Erythroblast (primary cell): ENCODE data around the gene DNAH2.

Experiments used
- DNase-seq, 2 experiments: peaks; one replicate each; lab custom pipeline; 2025; lab: John Stamatoyannopoulos, UW
- GATA1 ChIP-seq: IDR thresholded peaks from 2 replicates; pipeline ENCODE4 v1.6.1; 2011; ENCODE audit warnings: low read depth, mild to moderate bottlenecking, control low read depth, low read length, moderate library complexity
- POLR2A ChIP-seq: IDR thresholded peaks from 2 replicates; pipeline ENCODE4 v1.6.1; 2011; ENCODE audit warnings: mild to moderate bottlenecking, low read length

DNAH2 gene

DNA sequence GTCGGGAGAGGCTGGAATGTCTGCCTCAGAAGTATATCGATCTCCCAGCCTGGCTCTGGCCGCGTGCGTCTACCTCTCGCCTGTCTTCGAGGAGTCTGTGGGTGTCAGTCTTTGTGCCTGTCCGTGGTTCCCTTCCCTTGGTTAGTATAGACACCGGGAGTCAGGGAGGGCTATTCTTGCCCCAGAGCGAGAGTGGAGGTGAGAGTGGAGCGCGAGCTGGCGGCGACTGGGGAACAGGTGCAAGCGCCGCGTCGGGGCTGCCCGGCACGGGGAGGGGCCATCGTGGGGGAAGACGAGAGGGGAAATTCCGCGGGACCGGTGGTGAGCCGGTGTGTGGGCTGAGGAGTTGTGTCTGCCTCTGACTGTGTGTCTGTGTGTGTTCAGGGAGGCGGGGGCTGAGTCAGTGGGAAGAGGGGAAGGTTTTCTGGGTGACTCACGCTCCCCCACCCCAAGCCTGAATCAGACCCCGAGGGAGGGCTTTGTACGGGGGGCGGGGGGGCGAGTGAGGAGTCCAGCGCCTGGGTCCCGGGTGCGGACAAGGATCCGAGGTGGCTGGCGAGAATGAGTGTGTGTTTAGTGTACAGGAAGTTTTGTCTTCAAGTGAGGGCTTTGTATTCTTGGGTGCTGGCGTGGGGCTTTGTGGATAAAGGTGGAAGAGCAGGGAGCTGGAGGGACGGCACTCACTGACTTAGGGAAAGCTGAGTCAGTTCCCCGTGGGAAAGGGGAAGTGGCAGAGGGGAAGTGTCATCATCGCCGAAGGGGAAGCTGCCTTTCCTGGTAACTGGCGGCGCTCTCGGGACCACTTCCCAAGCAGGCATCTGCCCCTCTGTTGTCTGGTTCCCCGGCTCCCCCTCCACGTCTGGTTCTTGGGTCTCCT is 125.1 kb downstream of the DNAH2 start:
- TF ChIP-seq POLR2A: peak; percentile 67
- no peak for TF ChIP-seq GATA1

DNA sequence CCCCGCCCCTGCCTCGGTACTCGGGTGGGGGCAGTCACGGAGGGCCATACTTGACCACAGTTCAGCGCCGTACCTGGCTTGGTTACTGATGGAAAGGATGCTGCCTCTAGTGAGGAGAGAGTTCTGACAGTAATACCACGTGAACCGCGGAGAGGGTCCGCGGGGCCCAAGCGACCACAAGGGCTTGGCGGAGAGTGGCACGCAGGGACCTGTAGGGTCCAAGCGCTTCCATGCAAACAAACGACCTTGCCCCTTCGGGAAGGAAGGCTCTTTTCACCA is 125.7 kb downstream of the DNAH2 start:
- no peak for TF ChIP-seq GATA1
- TF ChIP-seq POLR2A: no peak
- DNase-seq: peak in 1 of 2 experiments; percentile 75

More for the DNA sequence above, 125.1 kb downstream of the DNAH2 start:
- DNase-seq: peak; percentile 73 to 87

DNA sequence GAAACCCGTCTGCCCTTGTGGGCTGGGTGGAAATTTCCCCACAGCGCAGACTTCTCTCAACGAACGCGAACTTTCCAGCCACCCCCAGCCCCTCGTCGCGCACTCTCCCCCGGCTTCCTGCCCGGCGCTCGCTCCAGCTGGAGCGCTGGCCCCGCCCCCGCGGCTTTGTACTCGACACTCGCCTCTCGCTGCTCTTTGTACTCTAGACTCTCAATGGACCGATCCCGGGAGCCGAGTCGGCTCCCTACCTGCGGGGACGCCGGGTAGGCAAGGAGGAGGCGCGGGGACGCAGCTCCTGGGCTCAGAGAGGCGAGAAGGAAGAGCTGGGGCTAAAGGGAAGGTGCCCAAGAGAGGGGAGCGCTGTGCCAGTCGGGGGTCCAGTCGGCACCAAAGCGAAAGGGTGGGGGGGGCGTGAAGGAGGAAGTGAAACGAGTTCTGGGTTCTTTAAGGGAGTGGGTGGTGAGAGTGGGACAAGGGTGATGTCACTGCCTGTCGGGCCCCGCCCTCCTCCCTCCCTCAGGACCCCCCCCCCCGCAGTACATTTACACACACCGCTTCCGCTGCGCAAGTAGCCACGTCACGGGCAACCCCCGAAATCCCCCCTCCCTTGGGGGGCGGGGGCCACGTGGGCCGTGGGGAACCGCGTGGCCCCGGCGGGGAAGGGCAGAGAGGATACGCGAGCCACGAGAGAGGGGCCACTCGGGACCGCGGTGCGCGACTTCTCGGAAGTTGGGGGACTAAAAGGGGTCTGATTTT is 126.2 kb downstream of the DNAH2 start:
- DNase-seq: peak; percentile 79 to 87

DNA sequence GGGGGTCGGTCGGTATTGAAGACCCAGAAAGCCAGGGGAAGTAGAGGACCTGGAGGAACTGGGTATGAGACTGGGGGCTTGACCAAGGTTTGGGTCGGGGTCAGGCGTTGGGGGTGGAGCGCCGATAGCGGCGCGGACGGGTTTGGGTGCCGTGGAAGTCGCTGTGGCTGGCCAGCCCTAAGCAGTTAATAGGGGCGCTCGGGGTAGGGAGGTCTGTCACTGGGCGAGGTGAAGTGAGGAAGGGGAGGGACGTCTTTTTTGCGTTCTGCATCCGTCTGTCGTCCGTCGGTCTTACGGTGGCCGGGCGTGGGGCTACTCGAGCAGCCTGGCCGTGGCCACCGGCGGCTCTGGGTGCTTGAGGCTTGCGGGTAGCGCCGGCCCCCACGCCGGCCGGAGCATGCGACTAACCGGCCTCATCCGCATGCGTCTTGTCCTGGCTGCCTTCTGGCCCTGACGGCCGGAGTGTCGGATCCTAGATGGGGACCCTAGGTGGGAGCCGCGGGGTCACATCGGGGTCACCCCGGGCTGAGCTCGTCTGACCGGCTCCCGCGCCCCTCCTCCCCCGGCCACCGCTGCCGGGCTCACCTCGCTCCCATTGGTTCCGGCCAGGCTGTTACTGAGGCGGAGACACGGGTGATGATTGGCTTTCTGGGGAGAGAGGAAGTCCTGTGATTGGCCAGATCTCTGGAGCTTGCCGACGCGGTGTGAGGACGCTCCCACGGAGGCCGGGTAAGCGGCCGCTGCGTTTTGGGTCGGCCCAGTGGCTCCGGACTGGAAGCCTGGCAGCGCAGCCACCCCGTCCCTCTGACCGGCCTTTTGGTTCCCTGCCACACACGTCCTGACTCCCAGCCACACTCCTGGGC is 127.0 kb downstream of the DNAH2 start:
- TF ChIP-seq POLR2A (peak; percentile 86), GATA1 (no peak)
- peak; percentile 92 to 94 for DNase-seq

More for the DNA sequence above, 126.2 kb downstream of the DNAH2 start:
- no peak for TF ChIP-seq GATA1
- TF ChIP-seq POLR2A: peak; percentile 40

DNA sequence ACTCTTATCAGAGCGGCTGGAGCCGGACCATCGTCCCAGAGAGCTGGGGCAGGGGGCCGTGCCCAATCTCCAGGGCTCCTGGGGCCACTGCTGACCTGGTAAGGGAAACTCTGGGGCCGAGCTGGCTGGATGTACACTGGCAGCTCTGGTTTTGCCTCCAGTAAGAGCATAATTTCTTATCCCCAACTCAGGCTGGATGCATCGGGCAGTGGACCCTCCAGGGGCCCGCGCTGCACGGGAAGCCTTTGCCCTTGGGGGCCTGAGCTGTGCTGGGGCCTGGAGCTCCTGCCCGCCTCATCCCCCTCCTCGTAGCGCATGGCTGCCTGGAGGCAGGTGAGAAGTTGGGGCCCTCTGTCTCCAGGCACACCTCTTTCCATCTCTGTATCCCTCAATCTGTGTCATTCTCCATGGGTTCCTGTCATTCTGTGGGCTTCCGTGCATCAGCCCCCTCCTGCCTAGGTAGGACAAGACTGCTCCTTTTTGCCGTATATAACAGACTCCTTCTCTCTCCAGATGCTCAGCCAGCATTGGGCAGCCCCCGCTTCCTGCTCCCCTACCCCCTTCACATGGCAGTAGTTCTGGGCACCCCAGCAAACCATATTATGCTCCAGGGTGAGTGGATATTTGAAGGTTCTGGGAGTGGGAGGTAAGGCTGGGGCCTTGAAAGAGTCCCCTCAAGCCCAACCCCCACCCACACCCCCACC is 128.0 kb downstream of the DNAH2 start:
- no peak for TF ChIP-seq POLR2A
- no peak for TF ChIP-seq GATA1
- no peak for DNase-seq

DNA sequence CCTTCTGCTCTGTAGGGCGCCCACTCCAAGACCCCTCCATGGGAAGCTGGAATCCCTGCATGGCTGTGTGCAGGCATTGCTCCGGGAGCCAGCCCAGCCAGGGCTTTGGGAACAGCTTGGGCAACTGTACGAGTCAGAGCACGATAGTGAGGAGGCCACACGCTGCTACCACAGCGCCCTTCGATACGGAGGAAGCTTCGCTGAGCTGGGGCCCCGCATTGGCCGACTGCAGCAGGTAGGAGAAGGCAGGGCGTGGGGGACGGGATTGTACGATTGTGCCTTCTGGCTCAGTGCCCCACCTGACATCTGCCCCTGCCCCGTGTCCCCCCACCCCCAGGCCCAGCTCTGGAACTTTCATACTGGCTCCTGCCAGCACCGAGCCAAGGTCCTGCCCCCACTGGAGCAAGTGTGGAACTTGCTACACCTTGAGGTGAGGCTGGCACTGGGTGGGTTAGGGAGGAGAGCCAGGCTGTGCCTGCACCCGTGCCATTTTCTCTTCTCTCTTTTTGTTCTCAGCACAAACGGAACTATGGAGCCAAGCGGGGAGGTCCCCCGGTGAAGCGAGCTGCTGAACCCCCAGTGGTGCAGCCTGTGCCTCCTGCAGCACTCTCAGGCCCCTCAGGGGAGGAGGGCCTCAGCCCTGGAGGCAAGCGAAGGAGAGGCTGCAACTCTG is 128.7 kb downstream of the DNAH2 start:
- no peak for TF ChIP-seq POLR2A
- DNase-seq: no peak

DNA sequence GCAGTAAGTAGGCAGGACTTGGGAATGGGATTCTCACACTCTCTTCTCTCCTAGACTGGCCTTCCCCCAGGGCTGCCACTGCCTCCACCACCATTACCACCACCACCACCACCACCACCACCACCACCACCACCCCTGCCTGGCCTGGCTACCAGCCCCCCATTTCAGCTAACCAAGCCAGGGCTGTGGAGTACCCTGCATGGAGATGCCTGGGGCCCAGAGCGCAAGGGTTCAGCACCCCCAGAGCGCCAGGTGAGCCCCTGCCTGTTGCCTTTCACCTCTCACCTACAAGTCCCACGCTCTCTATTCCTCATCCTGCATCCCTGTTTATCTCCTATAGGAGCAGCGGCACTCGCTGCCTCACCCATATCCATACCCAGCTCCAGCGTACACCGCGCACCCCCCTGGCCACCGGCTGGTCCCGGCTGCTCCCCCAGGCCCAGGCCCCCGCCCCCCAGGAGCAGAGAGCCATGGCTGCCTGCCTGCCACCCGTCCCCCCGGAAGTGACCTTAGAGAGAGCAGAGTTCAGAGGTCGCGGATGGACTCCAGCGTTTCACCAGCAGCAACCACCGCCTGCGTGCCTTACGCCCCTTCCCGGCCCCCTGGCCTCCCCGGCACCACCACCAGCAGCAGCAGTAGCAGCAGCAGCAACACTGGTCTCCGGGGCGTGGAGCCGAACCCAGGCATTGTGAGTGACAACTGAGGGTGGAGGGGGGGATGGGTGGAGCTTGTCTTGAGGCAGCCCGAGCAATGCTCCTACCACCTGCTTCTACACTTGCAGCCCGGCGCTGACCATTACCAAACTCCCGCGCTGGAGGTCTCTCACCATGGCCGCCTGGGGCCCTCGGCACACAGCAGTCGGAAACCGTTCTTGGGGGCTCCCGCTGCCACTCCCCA is 129.5 kb downstream of the DNAH2 start:
- TF ChIP-seq GATA1 (no peak), POLR2A (no peak)
- no peak for DNase-seq

DNA sequence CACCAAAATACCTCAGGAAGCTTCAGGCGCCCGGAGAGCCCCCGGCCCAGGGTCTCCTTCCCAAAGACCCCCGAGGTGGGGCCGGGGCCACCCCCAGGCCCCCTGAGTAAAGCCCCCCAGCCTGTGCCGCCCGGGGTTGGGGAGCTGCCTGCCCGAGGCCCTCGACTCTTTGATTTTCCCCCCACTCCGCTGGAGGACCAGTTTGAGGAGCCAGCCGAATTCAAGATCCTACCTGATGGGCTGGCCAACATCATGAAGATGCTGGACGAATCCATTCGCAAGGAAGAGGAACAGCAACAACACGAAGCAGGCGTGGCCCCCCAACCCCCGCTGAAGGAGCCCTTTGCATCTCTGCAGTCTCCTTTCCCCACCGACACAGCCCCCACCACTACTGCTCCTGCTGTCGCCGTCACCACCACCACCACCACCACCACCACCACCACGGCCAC is 130.6 kb downstream of the DNAH2 start:
- no peak for DNase-seq
- TF ChIP-seq POLR2A (no peak), GATA1 (no peak)

DNA sequence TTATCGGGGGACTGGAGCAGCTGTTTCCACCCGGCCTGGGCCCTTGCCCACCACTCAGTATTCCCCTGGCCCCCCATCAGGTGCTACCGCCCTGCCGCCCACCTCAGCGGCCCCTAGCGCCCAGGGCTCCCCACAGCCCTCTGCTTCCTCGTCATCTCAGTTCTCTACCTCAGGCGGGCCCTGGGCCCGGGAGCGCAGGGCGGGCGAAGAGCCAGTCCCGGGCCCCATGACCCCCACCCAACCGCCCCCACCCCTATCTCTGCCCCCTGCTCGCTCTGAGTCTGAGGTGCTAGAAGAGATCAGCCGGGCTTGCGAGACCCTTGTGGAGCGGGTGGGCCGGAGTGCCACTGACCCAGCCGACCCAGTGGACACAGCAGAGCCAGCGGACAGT is 131.2 kb downstream of the DNAH2 start:
- TF ChIP-seq POLR2A: no peak
- no peak for TF ChIP-seq GATA1

DNA sequence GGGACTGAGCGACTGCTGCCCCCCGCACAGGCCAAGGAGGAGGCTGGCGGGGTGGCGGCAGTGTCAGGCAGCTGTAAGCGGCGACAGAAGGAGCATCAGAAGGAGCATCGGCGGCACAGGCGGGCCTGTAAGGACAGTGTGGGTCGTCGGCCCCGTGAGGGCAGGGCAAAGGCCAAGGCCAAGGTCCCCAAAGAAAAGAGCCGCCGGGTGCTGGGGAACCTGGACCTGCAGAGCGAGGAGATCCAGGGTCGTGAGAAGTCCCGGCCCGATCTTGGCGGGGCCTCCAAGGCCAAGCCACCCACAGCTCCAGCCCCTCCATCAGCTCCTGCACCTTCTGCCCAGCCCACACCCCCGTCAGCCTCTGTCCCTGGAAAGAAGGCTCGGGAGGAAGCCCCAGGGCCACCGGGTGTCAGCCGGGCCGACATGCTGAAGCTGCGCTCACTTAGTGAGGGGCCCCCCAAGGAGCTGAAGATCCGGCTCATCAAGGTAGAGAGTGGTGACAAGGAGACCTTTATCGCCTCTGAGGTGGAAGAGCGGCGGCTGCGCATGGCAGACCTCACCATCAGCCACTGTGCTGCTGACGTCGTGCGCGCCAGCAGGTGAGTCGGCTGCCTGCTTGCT is 131.7 kb downstream of the DNAH2 start:
- DNase-seq: no peak
- TF ChIP-seq POLR2A (no peak), GATA1 (no peak)

More for the DNA sequence above, 131.2 kb downstream of the DNAH2 start:
- DNase-seq: no peak

DNA sequence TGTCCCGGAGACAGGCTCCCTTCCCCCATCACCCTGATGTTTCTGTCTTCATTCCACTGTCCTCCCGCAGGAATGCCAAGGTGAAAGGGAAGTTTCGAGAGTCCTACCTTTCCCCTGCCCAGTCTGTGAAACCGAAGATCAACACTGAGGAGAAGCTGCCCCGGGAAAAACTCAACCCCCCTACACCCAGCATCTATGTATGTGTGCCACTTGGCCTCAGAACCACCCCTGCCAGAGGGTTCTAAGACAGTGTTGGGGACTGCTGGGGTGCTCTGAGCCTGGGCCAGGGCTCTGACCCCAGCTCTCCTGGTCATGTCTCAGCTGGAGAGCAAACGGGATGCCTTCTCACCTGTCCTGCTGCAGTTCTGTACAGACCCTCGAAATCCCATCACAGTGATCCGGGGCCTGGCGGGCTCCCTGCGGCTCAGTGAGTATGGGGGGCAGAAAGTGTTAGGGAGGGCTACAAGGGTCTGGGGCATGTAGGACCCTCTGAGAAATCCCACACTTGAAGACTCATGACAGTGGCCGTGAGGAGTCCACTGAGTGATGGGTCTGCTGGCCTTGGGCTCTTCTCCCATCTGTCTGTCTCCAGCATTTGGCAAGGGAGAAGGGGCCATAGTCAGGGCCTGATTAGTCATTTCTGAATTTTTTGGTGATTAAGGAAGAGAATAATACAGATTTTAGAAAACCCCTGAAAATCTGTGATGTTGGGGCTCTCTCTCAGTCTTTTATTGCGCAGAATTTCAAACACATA is 132.4 kb downstream of the DNAH2 start:
- no peak for DNase-seq
- TF ChIP-seq POLR2A (no peak), GATA1 (no peak)
